Endothelial cell of umbilical vein (primary cell): Measurements from ENCODE around the gene DNAJC2.
"Not testable (repeated sequence)": the region's sequence is repeated elsewhere in the genome, so short reads cannot be mapped to it uniquely, and the experiment has no call there.

Experiments used
- CTCF ChIP-seq, 2 donors: IDR thresholded peaks; 1 replicate in 1 of 2; 2 replicates in 1 of 2; pipeline ENCODE4 v1.5.1; 2011; ENCODE audit warnings: low read length in 2 of 2, mild to moderate bottlenecking in 2 of 2, moderate library complexity in 2 of 2, control low read depth in 1 of 2, inconsistent platforms in 1 of 2, low read depth in 1 of 2; ENCODE audit not compliant: insufficient read depth in 1 of 2; ENCODE audit errors: extremely low read depth in 1 of 2
- EZH2 ChIP-seq: IDR thresholded peaks from 2 replicates; pipeline ENCODE4 v1.6.1; 2012; ENCODE audit warnings: borderline replicate concordance, low read depth, mild to moderate bottlenecking, moderate library complexity, low read length, inconsistent platforms; ENCODE audit not compliant: severe bottlenecking
- MYC ChIP-seq: IDR thresholded peaks from one replicate; pipeline ENCODE4 v1.6.1; 2011; ENCODE audit warnings: mild to moderate bottlenecking, low read depth, low read length
- POLR2A ChIP-seq: IDR thresholded peaks from 2 replicates; pipeline ENCODE4 v1.6.1; 2012; ENCODE audit warnings: low read depth, mild to moderate bottlenecking, control low read depth, low read length
- POLR2AphosphoS5 ChIP-seq: IDR thresholded peaks from 2 replicates; pipeline ENCODE4 v1.6.1; 2012; ENCODE audit warnings: low read depth, mild to moderate bottlenecking, control low read depth, low read length, moderate library complexity; ENCODE audit not compliant: insufficient read depth

GRCh38 chr7:103264054-103264453, 80.5 kb downstream of the DNAJC2 start:
- TF ChIP-seq CTCF (IDR thresholded peaks at IDR 0.05; ENCODE audit: extremely low read depth in 1 of 2, insufficient read depth in 1 of 2, low read depth in 1 of 2, low read length in 2 of 2); MYC; POLR2AphosphoS5; POLR2A; EZH2: not testable (repeated sequence)
